AG10803 (cell line): Measurements from ENCODE around the gene CFAP97.
"Not testable (repeated sequence)": the region's sequence is repeated elsewhere in the genome, so short reads cannot be mapped to it uniquely, and the experiment has no call there.

Experiments
- DNase-seq: peaks from one replicate; pipeline ENCODE4 v3.0.0; 2010; ENCODE audit warnings: low read depth
- H3K4me3 ChIP-seq: 2 replicates; pipeline ENCODE4 v1.5.1; 2011; ENCODE audit warnings: mild to moderate bottlenecking, low read length, control low read depth
- TF ChIP-seq, protein P1 (sequence below): conservative IDR thresholded peaks from 2 replicates; pipeline ENCODE4 v1.5.1; 2011; ENCODE audit warnings: mild to moderate bottlenecking, low read length, control low read depth, inconsistent platforms

The CFAP97 gene

DNA sequence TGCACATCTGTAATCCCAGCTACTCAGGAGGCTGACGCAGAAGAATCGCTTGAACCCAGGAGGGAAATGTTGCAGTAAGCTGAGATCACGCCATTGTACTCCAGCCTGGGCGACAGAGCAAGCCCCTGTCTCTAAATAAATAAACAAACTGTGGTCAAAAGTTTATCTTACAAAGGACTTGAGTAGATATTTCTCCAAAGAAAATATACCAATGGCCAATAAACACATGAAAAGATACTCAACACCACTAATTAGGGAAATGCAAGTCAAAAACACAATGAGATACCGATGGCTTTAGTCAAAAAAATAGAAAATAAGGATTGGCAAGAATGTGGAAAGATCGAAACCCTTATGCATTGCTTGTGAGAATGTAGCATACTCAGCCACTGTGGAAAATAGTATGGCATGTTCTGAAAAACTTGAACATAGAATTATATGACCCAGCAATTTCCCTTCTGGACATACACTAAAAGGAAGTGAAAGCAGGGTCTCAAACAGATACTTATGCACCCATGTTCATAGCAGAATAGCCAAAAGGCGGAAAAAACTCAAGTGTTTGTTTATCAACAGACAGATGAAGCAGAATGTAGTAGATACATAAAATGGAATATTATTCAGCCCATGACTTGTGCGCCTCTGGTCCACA lies 2.0 kb upstream of the CFAP97 start:
- DNase-seq = no peak
- TF ChIP-seq, protein P1, sequence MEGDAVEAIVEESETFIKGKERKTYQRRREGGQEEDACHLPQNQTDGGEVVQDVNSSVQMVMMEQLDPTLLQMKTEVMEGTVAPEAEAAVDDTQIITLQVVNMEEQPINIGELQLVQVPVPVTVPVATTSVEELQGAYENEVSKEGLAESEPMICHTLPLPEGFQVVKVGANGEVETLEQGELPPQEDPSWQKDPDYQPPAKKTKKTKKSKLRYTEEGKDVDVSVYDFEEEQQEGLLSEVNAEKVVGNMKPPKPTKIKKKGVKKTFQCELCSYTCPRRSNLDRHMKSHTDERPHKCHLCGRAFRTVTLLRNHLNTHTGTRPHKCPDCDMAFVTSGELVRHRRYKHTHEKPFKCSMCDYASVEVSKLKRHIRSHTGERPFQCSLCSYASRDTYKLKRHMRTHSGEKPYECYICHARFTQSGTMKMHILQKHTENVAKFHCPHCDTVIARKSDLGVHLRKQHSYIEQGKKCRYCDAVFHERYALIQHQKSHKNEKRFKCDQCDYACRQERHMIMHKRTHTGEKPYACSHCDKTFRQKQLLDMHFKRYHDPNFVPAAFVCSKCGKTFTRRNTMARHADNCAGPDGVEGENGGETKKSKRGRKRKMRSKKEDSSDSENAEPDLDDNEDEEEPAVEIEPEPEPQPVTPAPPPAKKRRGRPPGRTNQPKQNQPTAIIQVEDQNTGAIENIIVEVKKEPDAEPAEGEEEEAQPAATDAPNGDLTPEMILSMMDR = no peak
- no peak overlapping the region for H3K4me3 ChIP-seq

DNA sequence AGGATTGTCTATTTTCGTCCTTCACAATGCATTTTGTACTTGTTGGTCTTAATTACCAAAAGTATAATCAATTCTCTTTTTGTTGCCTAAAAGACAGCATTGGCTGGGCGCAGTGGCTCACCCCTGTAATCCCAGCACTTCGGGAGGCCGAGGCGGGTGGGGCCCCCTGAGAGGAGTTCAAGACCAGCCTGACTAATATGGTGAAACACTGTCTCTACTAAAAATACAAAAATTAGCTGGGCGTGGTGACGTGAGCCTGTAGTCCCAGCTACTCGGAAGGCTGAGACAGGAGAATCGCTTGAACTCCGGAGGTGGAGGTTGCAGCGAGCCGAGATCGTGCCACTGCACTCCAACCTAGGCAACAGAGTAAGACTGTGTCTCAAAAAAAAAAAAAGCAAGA lies 1.3 kb upstream of the CFAP97 start:
- H3K4me3 ChIP-seq = peak overlapping the region; percentile 72
- not testable (repeated sequence) for DNase-seq

DNA sequence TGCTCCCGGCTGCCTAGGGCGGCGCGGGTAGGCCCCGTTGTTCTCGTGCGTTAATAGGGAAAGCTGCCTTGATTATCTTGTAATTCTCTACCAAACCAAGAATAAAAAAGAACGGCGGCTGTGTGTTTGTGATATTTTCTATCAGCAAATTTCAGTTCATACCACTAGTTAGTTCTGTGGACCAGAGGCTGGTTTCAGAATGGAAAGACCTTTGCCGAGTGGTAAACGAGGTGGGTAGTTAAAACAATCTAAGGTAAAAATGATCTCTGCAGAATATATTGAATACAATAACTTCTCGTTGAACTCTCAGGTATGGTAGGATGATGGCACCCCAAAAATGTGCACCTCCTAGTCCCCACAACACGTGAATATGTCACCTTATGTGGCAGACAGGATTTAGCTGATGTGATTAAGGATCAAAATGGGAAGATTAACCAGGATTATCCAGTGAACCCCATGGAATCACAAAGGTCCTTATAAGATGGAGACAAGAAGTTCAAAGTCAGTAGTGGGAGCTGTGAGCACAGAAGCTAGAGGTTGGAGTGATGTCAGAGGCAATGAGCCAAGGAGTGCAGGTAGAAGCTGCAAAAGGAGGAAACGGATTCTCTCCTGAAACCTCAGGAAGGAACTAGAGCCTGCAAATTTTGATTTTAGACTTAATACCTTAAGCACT lies 574 bp upstream of the CFAP97 start:
- TF ChIP-seq, protein P1 = no peak
- H3K4me3 ChIP-seq = peak overlapping the region; percentile 72
- DNase-seq = no peak

DNA sequence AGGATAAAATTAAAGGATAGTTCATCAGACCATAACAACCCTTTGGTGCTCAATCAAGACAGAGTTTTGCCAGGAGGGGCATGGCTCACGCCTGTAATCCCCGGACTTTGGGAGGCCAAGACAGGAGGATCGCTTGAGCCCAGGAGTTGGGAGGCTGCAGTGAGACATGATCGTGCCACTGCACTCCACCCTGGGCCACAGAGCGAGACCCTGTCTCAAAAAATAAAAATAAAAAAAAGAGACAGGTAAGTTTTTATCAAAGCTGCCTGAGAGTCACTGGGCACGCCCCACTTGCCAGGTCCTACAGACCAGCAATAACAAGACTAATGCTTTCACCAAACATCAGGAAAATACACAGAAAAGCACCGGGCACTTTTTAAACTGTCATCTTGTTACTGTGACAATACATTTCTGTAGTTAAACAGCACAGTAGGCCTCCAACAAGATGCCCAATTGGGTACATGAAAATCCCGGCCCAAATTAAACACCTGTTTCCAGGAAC lies 765 bp downstream of the CFAP97 start:
- DNase-seq = no peak
- TF ChIP-seq, protein P1 = no peak
- H3K4me3 ChIP-seq = peak overlapping the region; percentile 60

DNA sequence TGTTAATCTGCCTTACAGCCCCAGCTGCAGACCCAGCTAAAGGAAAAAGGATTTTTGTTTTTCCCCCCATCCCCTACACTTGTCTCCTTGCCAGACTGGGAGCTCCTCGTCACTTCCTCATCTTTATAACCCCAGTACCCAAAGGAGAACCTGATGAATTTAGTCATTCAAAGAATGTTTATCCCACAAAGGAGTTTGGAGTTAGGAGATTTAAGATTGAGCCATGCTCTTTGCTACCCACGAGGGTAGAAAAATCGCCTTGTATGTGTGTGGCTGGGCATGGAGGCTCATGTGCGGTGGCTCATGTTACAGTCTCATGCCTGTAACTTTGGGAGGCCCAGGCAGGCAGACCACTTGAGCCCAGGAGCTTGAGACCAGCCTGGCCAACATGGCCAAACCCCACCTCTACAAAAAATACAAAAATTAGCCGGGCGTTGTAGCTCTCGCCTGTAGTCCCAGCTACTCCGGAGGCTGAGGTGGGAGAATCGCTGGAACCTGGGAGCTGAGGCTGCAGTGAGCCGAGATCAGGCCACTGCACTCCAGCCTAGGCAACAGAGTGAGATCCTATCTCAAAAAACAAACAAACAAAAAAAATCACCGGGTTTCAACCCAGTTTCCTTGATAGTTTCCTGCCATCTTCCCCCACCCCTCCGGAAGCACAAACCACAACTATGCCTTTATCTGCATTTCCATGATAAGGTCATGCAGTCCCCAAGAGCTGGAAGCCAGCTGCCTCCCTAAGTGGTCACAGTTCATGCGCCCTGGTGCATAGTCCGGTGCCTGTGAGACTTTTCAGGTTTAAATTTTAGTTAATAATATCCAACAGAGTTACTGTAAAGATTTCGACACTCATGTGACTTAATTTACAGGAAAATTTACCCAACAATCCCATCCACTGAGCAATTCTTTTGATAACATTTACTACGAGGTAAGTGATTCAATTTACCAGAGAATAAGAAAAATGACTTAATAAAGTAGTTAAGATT lies 1.5 kb downstream of the CFAP97 start:
- TF ChIP-seq, protein P1 = no peak
- no peak overlapping the region; the same call in 1 of the 2 replicates for H3K4me3 ChIP-seq
- DNase-seq = peak; percentile 38

DNA sequence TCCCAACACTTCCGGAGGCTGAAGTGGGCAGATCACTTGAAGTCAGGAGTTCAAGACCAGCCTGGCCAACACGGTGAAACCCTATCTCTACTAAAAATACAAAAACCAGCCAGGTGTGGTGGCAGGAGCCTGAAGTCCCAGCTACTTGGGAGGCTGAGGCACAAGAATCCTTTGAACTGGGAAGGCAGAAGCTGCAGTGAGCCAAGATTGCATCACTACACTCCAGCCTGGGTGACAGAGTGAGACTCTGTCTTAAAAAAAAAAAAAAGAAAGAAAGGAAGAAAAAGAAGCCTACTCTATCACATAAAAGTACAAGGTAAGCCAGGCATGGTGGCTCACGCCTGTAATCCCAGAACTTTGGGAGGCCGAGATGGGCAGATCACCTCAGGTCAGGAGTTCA lies 5.6 kb downstream of the CFAP97 start:
- not testable (repeated sequence) for DNase-seq

DNA sequence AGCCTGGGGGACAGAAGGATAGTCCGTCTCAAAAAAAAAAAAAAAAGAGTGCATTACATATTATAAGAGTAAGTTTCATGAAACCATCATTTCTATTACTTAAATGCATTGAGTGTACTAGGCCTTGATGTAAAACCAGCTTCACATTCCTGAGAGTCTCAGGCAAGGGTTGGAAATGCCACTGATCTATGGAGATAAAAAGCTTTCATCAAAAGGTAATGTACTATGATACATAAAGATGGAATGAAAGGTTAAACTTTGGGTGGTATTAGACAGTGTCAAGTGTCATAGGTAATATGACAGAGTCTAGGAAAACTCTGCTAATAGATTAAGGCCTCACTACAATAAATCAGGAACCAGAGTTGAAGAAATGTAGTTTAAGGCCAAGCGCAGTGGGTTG lies 7.4 kb downstream of the CFAP97 start:
- TF ChIP-seq, protein P1 = no peak
- no peak for DNase-seq
- H3K4me3 ChIP-seq = no peak overlapping the region

More for the DNA sequence above, 5.6 kb downstream of the CFAP97 start:
- H3K4me3 ChIP-seq = not testable (repeated sequence)
